Fibroblast of villous mesenchyme (primary cell): ENCODE measurements around the gene NR2F2. TPM values are rescaled to one million over a fixed set of nuclear protein-coding genes. Genes with fewer than 3 reads are reported as not detected.

ENCODE experiments used
- DNase-seq: peaks from one replicate; pipeline ENCODE4 v3.0.0-alpha.2; 2010; ENCODE audit warnings: low read depth
- H3K4me3 ChIP-seq: 2 replicates; pipeline ENCODE4 v1.5.1; 2011; ENCODE audit warnings: low read depth, mild to moderate bottlenecking, low read length
- total RNA-seq: library from RNA; depleted of rRNA; stranded (reverse); fragments of >200 nt; gene quantifications from 2 replicates; pipeline ENCODE4 v1.2.3, GENCODE V29; 2012
- TF ChIP-seq, protein P1 (sequence below): IDR thresholded peaks from 2 replicates; pipeline ENCODE4 v1.5.1; 2012; ENCODE audit warnings: low read depth, mild to moderate bottlenecking, low read length; ENCODE audit not compliant: insufficient read depth

NR2F2 gene
- total RNA-seq, 1 donor: 96.3 TPM

DNA sequence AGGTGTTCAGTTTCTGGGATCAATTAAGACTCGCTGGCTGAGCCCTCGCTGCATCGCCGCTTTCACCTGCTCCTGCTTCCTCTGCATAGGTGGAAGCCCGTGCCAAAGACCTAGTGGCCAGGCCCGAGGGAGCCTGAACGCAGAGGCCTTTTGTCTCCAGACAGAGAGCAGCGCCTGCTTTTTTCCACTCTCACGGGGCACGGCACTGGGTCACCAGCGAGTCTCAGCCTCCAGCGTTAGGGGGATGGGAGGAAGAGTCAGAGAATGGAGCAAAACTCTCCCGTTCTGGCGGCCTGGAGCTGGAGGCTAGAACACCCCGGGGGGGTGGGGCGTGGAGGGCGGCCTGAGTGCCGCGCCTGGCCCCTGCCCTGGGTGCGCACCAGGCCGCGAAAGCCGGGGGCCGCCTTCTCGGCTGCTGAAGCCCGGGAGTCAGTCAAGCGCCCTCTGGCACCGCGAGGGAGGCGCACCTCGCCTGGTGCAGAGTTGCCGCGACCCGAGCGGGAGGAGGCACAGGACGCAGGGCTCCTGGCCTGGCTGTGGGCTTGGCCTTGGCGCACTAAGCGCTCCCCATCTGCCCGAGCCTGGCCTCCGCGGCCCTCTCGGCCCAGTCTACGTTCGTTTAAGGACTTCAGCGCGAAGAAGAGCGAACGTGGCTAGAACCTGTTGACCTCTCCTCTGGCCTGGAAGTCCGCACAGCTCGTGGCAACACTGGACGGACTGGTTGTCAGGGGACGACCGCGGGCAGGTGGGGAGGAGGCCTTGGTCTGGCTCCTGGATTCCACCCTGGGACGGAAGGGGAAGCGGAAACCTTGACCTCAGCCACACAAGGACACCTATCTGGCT lies 21.5 kb downstream of the NR2F2 start:
- TF ChIP-seq, protein P1, sequence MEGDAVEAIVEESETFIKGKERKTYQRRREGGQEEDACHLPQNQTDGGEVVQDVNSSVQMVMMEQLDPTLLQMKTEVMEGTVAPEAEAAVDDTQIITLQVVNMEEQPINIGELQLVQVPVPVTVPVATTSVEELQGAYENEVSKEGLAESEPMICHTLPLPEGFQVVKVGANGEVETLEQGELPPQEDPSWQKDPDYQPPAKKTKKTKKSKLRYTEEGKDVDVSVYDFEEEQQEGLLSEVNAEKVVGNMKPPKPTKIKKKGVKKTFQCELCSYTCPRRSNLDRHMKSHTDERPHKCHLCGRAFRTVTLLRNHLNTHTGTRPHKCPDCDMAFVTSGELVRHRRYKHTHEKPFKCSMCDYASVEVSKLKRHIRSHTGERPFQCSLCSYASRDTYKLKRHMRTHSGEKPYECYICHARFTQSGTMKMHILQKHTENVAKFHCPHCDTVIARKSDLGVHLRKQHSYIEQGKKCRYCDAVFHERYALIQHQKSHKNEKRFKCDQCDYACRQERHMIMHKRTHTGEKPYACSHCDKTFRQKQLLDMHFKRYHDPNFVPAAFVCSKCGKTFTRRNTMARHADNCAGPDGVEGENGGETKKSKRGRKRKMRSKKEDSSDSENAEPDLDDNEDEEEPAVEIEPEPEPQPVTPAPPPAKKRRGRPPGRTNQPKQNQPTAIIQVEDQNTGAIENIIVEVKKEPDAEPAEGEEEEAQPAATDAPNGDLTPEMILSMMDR: no peak
- no peak overlapping the region for H3K4me3 ChIP-seq
- DNase-seq: peak; percentile 60

DNA sequence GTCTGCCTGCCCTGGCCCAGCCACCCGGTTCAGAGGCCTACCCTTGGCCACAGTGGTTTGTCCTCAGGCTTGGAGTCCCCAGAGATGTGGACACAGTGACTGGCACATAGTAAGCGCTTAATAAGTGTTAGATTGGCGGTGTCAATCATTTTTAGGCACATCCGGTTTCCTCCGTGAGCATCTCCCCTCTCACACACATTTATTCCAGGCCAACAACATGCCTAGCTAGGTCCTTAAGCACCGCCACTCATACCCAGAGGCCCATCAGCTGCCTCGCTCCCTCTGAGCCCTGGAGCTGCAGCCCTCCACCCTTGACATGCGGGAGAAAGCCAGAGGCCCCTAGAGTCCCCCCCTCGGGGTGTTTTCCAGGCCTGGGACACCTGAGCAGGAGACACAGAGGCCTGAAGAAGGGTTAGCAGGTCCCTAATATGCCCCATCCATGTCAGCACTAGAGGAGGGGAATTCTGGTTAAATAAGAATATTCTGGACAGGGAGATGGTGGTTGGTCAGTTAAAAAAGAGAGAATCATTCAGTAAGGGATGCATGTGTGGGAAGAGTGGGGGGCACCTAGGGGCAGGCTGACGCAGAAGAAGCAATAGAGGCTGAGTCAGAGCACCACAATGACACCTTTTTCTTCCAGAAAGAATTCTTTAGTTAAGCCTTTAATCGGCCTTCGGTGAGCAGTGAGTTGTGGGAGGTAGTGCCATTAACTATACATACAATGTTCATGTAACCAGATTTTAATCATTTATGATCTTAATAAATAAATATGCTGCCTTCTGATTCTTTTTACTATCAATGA lies 22.3 kb downstream of the NR2F2 start:
- DNase-seq: peak; percentile 69
- TF ChIP-seq, protein P1: no peak
- no peak overlapping the region for H3K4me3 ChIP-seq

DNA sequence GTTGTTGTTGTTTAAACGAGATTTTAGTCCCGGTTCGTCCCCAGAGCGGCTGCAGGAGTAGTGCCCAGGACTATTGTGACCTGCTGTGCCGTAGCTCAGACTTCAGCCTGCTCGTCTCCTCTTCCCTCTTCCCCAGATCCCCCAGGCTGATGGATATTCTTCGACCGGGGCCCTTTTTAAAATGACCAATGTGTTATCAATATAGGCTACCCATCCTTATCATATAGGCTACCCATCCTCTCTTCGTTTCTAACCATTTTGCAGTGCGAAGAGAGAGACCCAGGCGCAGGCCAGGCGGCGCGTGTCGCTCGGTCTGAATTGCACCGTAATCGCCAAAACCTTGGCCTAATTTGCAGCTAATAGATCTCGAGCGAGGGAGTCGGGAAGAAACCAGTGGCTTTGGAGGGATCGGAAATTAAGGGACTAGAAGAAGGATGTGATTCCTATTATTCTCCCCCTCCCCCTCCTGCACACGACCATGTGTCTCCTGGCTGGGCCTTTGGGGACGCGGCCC lies 23.0 kb downstream of the NR2F2 start:
- TF ChIP-seq, protein P1: no peak
- peak overlapping the region; percentile 72 for H3K4me3 ChIP-seq
- DNase-seq: peak; percentile 61

DNA sequence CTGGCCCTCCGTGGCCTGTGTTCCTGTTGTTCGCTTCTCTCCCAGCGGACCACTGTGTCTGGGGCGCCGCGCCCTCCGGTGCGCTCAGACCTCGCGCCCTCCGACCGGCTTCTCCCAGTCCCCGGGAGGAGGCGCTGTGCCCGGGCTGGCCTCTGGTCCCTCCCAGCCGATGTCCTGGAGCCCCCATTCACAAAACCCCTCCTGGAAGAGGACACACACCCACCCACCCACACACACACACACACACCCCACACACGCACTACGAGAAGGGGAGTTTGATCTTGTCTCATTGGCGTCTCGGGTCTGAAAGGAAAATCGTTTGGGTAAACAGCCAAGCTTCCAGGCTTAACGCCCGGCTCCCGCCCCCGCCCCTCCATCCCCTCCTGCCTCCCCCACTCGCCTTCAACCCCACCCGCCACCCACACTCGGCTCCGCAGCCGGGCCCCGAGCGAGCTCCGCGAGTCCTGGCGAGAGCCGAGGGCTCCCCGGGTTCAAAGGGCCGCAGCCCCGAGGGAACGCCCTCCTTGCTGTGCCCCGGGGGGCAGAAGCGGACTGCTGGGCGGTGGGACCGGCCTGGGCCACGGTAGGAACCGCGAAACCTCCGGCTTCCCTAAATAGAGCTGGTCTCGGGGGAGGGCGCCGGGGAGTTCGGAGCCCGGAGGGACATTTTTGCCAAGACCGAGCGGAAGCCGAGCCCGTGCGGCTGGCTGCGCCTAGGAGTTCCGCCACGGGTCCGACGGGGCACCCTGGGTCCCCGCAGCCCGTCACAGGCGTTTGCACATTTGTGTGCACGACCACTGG lies 23.6 kb downstream of the NR2F2 start:
- TF ChIP-seq, protein P1: peak; percentile 61
- DNase-seq: peak; percentile 67
- peak overlapping the region; percentile 72 for H3K4me3 ChIP-seq

DNA sequence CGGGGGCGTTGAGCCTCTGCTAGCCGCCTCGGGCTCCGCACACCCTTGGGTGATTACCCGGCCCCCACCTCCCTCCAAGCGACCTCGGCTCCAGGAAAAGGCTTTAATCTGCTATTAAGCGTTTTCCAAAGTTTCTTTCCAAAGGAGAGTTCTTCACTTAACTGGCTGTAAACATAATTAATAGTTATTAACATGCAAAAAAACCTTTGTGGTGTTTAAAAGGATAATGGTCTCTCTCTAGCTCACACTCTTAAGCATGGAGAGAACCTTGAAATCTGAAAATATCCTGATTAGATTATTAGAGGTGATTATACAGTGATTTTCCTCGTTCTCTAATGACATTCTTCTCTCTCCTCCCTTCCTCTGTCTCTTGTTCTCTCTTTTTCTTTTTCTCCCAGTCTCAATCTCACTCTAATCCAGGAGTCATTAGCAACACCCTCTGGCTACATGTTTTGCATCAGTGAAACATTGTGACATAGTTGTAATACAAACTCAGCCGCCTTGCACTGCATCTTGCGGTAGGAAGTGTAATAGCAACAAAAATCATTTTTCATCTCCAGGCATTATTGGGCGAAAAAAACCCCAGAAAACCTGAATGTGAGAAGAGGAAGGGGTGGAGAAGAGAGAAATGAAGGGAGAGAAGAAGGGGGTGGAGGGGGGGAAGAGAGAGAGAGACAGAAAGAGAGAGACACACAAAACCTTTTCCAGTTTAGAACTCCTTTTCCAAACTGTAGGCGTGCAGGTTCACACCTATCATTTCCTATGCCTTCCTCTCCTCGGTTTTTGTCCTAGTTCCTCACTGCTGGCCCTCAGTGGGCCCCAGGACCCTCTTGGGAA lies 24.4 kb downstream of the NR2F2 start:
- DNase-seq: peak; percentile 94
- H3K4me3 ChIP-seq: peak overlapping the region; percentile 72
- TF ChIP-seq, protein P1: peak; percentile 42
